GM19238 (cell line): ENCODE measurements around the gene SPCS2.
"Not testable (repeated sequence)": the region's sequence is repeated elsewhere in the genome, so short reads cannot be mapped to it uniquely, and the experiment has no call there.

ENCODE experiments used
- DNase-seq: peaks from one replicate; pipeline ENCODE4 v3.0.0; 2011; ENCODE audit warnings: low spot score; ENCODE audit not compliant: insufficient read length

The SPCS2 gene

GRCh38 chr11:75000975-75001354 is 51.9 kb downstream of the SPCS2 start:
- DNase-seq, result no peak

- no peak for DNase-seq
These were observed 52.6 kb downstream of the SPCS2 start for GRCh38 chr11:75001686-75002085.

GRCh38 chr11:75002516-75002915 is 53.5 kb downstream of the SPCS2 start:
- no peak for DNase-seq

GRCh38 chr11:75004215-75004614 is 55.1 kb downstream of the SPCS2 start:
- no peak for DNase-seq

- DNase-seq, result no peak
These were observed 62.3 kb downstream of the SPCS2 start for GRCh38 chr11:75011357-75011756.

- no peak for DNase-seq
These were observed 62.8 kb downstream of the SPCS2 start for GRCh38 chr11:75011872-75012271.

GRCh38 chr11:75013051-75013450 is 64.0 kb downstream of the SPCS2 start:
- DNase-seq, result no peak

- DNase-seq, result no peak
These were observed 65.1 kb downstream of the SPCS2 start for GRCh38 chr11:75014129-75014528.

GRCh38 chr11:75019200-75019599 is 70.1 kb downstream of the SPCS2 start:
- not testable (repeated sequence) for DNase-seq

GRCh38 chr11:75020328-75020727 is 71.3 kb downstream of the SPCS2 start:
- not testable (repeated sequence) for DNase-seq

GRCh38 chr11:75022296-75022695 is 73.2 kb downstream of the SPCS2 start:
- DNase-seq, result peak; percentile 28

GRCh38 chr11:75022759-75023396 is 73.8 kb downstream of the SPCS2 start:
- peak; percentile 77 for DNase-seq

GRCh38 chr11:75023446-75024067 is 74.5 kb downstream of the SPCS2 start:
- no peak for DNase-seq

GRCh38 chr11:75024068-75024449 is 75.0 kb downstream of the SPCS2 start:
- DNase-seq, result no peak

GRCh38 chr11:75024764-75025211 is 75.7 kb downstream of the SPCS2 start:
- no peak for DNase-seq

GRCh38 chr11:75025561-75025960 is 76.5 kb downstream of the SPCS2 start:
- no peak for DNase-seq

GRCh38 chr11:75028321-75028720 is 79.3 kb downstream of the SPCS2 start:
- DNase-seq, result no peak
